Activated T-helper 2 cell treated with anti-CD3 and anti-CD28 coated beads, Interferon-gamma antibody, Interleukin-2, Interleukin-4, amounts not matched to agents 10 μg/mL and 5 μg/mL and 100 μg/mL, durations not matched to agents 14 hours and 24 hours and 36 hours (primary cell): Measurements from ENCODE around the gene RNF157. TPM values are rescaled to one million over a fixed set of nuclear protein-coding genes. Genes with fewer than 3 reads are reported as not detected.
A peak's percentile ranks its signal among the peaks of the same experiment; 100 is the strongest.
"Not testable (repeated sequence)": the region's sequence is repeated elsewhere in the genome, so short reads cannot be mapped to it uniquely, and the experiment has no call there.

Experiments
- DNase-seq: peaks from one replicate; pipeline ENCODE4 v3.0.0; 2021; ENCODE audit warnings: low spot score
- H3K27ac Mint-ChIP-seq: one replicate; pipeline ENCODE4 v1.8.0; 2021; ENCODE audit warnings: mixed read lengths
- H3K27me3 Mint-ChIP-seq: one replicate; pipeline ENCODE4 v1.8.0; 2021; ENCODE audit warnings: low read depth, mixed read lengths
- H3K36me3 Mint-ChIP-seq: one replicate; pipeline ENCODE4 v1.8.0; 2021; ENCODE audit warnings: low read depth, mixed read lengths
- H3K4me1 Mint-ChIP-seq: one replicate; pipeline ENCODE4 v1.8.0; 2021; ENCODE audit warnings: low read depth, mixed read lengths
- H3K4me3 Mint-ChIP-seq: one replicate; pipeline ENCODE4 v1.8.0; 2021; ENCODE audit warnings: low read depth, mild to moderate bottlenecking, moderate library complexity, mixed read lengths
- H3K9me3 Mint-ChIP-seq: one replicate; pipeline ENCODE4 v1.8.0; 2021; ENCODE audit warnings: mixed read lengths
- intact Hi-C: fragments of 100-400 bp; cut with micrococcal nuclease; formaldehyde crosslinking; loops from one replicate; pipeline ENCODE4 v1.15.1; 2023
- total RNA-seq: library from RNA; stranded (reverse); gene quantifications from 2 replicates; pipeline ENCODE4 v1.2.3, GENCODE V29; 2022

RNF157 gene
- total RNA-seq, 1 donor from 2014 or later = 34.3 TPM

DNA sequence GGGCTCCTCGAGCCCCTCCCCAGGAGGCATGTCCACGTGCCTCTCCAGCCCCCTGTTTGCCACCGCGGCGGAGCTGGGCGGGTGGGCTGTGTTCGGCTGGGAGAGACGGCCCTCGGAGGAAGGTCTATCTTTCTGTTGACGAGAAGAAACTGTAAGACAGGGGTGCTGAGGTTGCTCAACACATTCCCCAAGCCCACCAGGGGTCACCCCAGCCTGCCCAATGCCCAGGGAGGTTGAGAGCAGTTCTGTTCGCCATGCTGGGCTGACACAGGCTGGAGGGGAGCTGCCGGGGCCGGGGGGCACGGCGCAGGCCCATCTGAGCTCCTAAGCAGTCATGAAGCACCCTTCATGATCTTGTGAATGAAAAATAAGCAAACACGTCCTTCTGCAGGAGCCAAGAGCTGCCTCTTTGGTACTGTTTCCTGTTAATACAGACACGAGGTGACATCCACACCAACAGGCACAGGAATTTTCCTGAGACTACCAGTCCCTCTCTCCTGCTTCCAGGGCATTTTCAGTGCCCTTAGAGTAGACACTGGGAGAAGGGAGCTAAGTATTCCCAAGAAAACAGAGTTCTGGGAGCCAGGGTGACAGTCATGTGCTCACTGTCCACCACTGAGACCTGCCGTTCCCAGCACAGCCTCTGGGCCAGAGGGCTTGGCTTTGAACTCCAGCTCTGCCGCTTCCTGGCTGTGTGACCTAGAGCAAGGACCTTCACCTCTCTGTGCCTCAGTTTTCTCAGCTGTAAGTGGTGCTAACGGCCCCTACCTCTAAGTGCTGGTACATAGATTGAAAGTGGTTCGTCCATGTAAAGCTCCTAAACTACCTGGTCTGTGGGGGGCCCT lies 34.0 kb upstream of the RNF157 start:
- intact Hi-C loops = loop anchor here (5.0 kb wide), 2 partner anchors 42 to 132 kb away; partner anchors contain the start of gene FOXJ1
- no peak overlapping the region for H3K4me3 Mint-ChIP-seq

DNA sequence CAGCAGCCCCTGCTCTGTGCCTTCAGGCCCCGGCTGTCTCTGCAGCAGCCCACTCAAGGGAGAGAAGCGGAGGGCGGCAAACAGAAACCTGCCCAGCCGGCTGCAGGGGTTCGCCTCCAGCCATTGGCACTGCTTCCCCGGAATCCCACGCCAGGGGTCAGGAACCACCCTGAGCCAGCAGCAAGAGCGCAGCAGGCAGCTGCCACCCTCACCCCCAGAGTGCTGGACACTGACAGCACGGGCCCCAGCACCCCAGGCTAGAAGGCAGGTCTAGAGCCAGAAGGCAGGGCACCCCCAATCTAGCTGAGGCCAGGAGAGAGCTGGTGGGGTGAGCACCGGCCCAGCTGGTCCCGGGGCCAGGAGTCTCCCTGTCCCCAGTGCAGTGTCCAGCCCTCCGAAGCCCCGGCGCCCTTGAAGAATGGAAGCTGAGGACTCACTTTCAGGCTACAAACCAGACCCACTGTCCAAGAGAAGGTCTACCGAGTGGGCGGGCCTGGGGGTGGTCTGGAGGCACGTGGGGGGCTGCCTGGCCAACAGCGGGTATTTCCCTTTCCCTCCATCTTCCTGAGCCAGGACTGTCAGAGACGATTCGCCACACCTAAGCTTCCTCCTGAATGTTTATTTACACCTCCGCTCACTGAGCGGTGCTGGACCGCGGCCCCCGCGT lies 33.3 kb upstream of the RNF157 start:
- Mint-ChIP-seq H3K4me3 (no peak overlapping the region), H3K27ac (peak overlapping the region; percentile 90), H3K27me3 (no peaks in the 10 kb centered on the region), H3K9me3 (no peaks in the 10 kb centered on the region), H3K36me3 (peaks cover 27% of the 10 kb centered on the region), H3K4me1 (peaks cover 43% of the 10 kb centered on the region)
- DNase-seq = no peak
- intact Hi-C loops = loop anchor here (2.0 to 5.0 kb wide), 4 partner anchors 41 to 203 kb away; partner anchors contain the start of gene FOXJ1

More for the DNA sequence above, 34.0 kb upstream of the RNF157 start:
- Mint-ChIP-seq H3K4me1 (peaks cover 36% of the 10 kb centered on the region), H3K9me3 (no peaks in the 10 kb centered on the region), H3K27ac (peak overlapping the region; percentile 33), H3K27me3 (no peaks in the 10 kb centered on the region), H3K36me3 (peaks cover 21% of the 10 kb centered on the region)
- DNase-seq = no peak

DNA sequence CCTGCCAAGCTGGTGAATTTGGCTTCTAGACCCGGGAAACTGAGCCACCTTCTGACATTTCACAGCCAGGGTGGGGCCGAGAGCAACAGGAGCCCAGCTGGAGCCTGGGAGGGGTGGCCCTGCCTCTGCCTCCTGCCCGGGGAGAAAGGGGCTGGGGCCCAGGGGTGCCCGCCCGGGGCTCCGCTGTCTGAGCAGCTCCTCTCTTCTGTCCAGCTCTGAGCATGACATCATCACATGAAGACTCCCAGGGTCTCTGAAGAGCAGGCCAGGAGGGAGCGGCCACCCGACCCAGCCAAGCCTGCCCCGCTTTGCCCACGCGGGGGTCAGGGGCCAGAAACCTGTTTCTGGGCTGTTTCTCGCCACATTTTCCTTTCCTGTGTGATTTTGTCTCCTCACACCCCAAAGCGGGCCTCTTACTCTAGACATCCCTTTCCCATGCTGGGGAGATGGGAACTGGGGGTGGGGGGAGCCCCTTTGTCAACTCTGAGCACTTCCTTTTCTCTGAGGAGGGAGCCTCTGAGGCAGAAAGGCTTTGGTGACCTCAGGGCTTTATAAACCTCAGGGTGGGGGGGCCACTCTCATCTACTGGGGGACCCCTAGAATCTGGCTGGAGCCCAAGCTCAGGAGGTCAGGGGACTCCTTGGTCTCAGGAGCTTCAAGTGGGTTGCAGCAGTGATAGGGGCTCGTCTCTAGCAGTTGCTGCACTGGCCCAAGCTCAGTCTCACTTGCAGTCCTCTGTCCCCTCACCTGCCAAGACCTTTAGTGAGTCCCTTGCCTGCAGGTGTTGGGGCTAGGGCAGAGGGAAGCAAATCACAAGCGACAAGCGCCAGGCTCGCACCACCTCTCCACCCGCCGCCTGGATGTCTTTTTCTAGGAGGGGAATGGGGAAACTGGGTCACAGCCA lies 32.5 kb upstream of the RNF157 start:
- intact Hi-C loops = loop anchor here (1.0 to 5.0 kb wide), 6 partner anchors 8 to 202 kb away; partner anchors contain the start of gene FOXJ1
- Mint-ChIP-seq H3K27ac (peak overlapping the region; percentile 90), H3K4me3 (peak overlapping the region; percentile 79), H3K27me3 (no peaks in the 10 kb centered on the region), H3K36me3 (peaks cover 33% of the 10 kb centered on the region), H3K9me3 (no peaks in the 10 kb centered on the region), H3K4me1 (peaks cover 48% of the 10 kb centered on the region)
- no peak for DNase-seq

DNA sequence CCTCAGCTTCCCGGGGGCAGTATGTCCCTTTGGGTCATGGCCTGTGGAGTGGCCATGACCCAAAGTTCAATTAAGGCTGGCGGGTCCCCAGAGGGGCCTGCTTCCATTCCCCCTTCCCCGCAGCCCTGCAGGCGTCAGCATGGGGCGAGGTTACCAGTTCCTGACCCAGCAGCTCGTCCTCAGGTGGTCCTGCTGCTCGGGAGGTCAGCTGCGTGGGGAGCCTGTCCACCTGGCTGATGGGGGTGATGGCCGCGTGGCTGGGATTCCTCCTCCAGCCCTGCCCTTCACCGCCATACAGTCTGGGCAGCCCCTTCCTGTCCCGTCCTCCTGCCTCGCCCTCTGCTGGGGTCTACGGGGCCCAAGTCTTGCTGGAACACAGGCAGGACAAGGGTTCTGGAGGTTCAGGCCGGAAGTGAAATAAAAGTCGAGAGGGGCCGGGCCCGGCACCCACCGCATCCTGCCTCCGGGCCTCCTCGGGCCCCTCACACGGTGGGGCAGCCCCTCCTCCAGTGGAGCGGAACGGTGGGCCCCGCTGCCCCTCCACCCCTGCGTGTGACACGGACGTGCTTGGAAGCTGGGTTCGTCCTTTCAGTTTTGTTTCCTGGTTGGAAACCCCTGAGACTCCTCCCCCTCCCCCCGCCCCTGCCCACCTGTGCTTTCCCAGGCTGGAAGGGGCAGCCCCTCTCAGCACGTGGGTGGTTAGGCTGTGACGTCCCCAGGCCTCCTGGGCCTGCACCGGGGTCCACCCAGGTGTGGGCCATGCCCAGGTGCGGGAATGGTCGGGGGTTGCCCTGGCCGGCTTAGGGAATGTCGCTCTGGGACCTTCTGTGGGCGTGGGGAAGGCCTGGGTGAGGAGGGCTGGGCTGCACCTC lies 31.6 kb upstream of the RNF157 start:
- DNase-seq = peak; percentile 69
- H3K4me1 Mint-ChIP-seq = peaks cover 47% of the 10 kb centered on the region
- peaks cover 40% of the 10 kb centered on the region for H3K36me3 Mint-ChIP-seq
- intact Hi-C loops = loop anchor here (1.0 to 5.0 kb wide), 6 partner anchors 8 to 201 kb away; partner anchors contain the start of gene FOXJ1
- H3K4me3 Mint-ChIP-seq = peak overlapping the region; percentile 79
- peak overlapping the region; percentile 90 for H3K27ac Mint-ChIP-seq
- no peaks in the 10 kb centered on the region for H3K9me3 Mint-ChIP-seq
- H3K27me3 Mint-ChIP-seq = no peaks in the 10 kb centered on the region

DNA sequence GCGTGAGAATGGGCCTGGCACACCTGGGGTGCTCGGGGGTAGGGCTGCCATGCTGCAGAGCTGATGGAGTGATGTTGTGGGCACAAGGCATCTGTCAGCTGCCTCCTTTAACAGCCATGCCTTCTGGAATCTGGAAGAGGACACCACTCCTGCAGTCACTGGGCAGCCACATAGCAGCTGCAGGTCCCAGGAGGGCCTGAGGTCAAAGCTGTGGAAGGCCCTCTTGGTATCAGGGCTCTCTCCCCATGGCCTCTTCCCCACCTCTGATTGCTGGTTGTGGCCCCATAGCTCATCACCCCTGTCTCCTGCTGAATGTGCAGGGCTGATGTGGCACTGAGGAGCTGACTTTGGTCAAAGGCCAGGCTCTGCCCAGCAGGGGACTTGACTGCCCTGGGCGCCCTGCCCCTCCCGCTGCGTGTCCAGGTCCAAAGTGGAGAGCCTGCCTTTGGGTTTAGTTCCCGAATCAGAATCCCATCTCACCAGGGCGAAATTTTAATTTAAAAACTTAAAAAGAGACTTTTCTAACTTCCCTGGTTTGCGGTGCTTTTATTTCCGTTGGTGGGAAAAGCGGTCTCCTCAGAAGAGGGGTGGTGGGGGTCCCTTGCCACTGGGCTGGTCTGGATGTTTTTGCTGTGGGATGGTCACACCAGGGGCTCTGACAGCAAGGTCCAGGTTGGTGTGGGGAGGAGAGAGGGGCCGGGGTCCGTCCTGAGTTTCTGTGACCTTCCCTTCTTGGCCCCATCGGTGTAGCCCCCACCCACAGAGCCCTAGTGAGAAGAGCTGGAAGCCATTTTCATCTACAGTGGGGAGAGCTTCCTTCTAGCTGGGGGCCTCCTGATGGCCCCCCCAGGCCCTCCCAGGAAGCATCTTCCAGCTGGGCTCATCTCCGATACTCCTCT lies 30.7 kb upstream of the RNF157 start:
- DNase-seq = no peak
- intact Hi-C loops = loop anchor here (5.0 kb wide), 2 partner anchors 39 to 129 kb away; partner anchors contain the start of gene FOXJ1
- H3K9me3 Mint-ChIP-seq = no peaks in the 10 kb centered on the region
- no peaks in the 10 kb centered on the region for H3K27me3 Mint-ChIP-seq
- peak overlapping the region; percentile 79 for H3K4me3 Mint-ChIP-seq
- peaks cover 48% of the 10 kb centered on the region for H3K36me3 Mint-ChIP-seq
- H3K27ac Mint-ChIP-seq = peak overlapping the region; percentile 90
- H3K4me1 Mint-ChIP-seq = peaks cover 45% of the 10 kb centered on the region

DNA sequence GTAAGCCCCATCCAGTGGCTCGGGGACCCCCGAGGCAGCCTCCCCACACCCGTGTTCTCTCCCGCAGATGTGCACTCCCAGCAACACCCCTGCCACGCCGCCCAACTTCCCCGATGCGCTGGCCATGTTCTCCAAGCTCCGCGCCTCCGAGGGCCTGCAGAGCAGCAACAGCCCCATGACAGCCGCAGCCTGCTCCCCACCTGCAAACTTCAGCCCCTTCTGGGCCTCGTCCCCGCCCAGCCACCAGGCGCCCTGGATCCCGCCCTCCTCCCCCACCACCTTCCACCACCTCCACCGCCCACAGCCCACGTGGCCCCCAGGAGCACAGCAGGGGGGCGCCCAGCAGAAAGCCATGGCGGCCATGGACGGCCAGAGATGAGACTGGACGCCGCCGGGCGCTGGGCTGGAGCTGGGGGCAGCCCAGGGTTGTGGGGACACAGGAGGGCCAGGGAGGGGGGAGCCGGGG lies 29.9 kb upstream of the RNF157 start:
- Mint-ChIP-seq H3K27ac (peak overlapping the region; percentile 96), H3K27me3 (no peaks in the 10 kb centered on the region), H3K9me3 (no peaks in the 10 kb centered on the region), H3K4me1 (peaks cover 45% of the 10 kb centered on the region), H3K36me3 (peaks cover 48% of the 10 kb centered on the region), H3K4me3 (peak overlapping the region; percentile 91)
- DNase-seq = no peak
- intact Hi-C loops = loop anchor here (5.0 kb wide), 2 partner anchors 38 to 128 kb away; partner anchors contain the start of gene FOXJ1

DNA sequence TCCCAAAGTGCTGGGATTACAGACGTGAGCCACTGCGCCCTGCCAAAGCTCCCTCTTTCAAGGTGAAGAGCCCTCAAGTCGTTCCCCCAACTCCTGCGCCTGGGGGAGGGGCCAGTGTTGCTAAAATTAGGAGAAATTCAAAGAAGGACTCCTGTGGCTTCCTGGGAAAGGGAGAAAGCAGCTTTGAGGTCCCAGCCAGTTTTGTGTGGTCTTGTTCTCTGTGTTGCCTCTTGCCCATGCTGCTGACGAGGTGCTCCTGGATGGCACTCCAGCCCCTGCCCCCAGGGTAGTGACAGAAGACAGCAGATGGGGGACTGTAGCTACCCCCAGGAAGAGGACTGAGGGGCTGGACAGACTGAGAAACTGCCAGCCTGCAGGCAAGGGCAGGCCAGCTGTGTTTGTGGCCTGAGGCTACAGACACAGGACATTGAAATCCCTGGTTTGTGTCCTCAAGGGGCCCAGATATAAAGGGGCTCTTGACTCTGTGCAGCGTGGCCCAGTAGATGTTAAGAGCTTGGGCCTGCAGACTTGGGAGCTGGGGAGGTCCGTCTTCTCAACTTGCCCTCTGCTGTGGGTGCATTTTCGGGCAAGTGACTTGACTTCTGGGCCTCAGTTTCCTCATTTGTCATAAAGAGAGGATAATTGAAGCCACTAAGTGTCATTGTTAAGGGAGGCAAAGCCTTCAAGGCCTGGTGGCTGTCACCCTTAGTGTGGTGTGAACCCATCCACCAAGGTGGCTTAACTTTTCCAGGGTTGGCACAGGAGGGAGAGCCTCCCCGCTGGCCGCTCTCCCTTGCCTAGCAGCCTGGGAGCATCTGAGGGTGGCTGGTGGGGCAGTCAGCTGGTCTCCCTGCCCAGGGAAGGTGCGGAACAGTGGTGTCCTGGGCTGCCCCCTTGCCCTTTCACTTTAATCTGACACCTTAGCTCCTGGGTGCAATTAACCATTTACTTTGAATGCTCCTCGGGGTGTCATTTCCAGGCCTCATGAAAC lies 29.0 kb upstream of the RNF157 start:
- DNase-seq = no peak
- intact Hi-C loops = loop anchor here (1.0 to 5.0 kb wide), 3 partner anchors 23 to 487 kb away; partner anchors contain the start of gene UNK
- H3K36me3 Mint-ChIP-seq = peaks cover 48% of the 10 kb centered on the region
- H3K27ac Mint-ChIP-seq = peak overlapping the region; percentile 96
- H3K9me3 Mint-ChIP-seq = no peaks in the 10 kb centered on the region
- H3K27me3 Mint-ChIP-seq = no peaks in the 10 kb centered on the region
- peaks cover 46% of the 10 kb centered on the region for H3K4me1 Mint-ChIP-seq
- peak overlapping the region; percentile 91 for H3K4me3 Mint-ChIP-seq

DNA sequence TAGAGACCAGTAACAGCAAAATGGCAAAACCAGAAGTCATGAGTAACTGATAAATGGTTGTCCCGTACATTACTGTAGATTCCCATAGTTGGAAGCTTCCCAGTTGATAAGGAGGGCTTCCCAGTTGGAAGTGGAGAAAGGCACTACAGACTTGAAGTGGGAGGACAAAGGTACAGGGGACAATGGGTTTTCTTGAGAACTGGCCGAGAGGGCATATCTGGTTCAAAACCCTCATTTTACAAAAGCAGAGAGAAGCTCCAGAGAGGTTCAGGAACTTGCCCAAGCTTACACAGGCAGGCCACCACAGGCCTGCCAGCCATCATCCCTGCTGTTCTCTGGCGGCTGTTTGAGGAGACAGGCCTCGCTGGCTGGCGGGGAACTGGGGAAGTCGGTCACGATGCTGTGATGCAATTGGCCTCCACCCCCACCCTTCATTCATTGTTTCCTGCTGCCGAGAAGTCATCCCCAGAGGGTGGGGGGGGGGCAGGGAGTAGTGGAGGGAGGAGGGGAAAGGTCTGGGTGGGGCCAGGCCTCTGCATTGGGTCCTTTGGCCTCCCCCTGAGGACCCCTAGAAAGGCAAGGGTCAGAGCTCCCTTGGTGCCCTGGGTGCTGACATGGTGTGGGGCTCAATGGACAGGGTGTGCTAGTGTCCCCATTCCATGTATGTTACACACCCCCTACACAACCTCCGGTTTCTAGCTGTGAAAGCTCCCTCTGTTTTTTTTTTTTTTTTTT lies 27.9 kb upstream of the RNF157 start:
- intact Hi-C loops = loop anchor here (1.0 to 5.0 kb wide), 3 partner anchors 22 to 486 kb away; partner anchors contain the start of gene UNK
- H3K27me3 Mint-ChIP-seq = no peaks in the 10 kb centered on the region
- DNase-seq = peak; percentile 65
- peaks cover 48% of the 10 kb centered on the region for H3K36me3 Mint-ChIP-seq
- peak overlapping the region; percentile 96 for H3K27ac Mint-ChIP-seq
- peaks cover 52% of the 10 kb centered on the region for H3K4me1 Mint-ChIP-seq
- H3K9me3 Mint-ChIP-seq = no peaks in the 10 kb centered on the region
- peak overlapping the region; percentile 91 for H3K4me3 Mint-ChIP-seq

DNA sequence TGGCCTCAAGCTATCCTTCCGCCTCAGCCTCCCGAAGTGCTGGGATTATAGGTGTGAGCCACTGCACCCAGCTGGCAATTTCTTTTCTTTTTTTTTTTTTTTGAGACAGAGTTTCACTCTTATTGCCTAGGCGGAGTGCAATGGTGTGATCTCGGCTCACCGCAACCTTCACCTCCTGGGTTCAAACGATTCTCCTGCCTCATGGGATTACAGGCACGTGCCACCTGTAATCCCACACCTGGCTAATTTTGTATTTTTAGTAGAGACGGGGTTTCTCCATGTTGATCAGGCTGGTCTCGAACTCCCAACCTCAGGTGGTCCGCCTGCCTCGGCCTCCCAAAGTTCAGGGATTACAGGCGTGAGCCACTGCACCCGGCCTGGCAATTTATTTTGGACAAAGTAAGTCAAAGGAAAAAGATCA lies 27.3 kb upstream of the RNF157 start:
- peak overlapping the region; percentile 96 for H3K27ac Mint-ChIP-seq
- H3K4me3 Mint-ChIP-seq = peak overlapping the region; percentile 91
- not testable (repeated sequence) for H3K9me3 Mint-ChIP-seq, H3K27me3 Mint-ChIP-seq, DNase-seq
- intact Hi-C loops = loop anchor here (1.0 to 5.0 kb wide), 3 partner anchors 21 to 485 kb away; partner anchors contain the start of gene UNK
- peaks cover 54% of the 10 kb centered on the region for H3K4me1 Mint-ChIP-seq
- H3K36me3 Mint-ChIP-seq = peaks cover 48% of the 10 kb centered on the region
